Left hindlimb (tissue), 1 donor: ENCODE data around the gene GKAP1.
A peak's percentile ranks its signal among the peaks of the same experiment; 100 is the strongest.
"Not testable (repeated sequence)": the region's sequence is repeated elsewhere in the genome, so short reads cannot be mapped to it uniquely, and the experiment has no call there.

Source experiments
- DNase-seq: peaks from one replicate; pipeline ENCODE4 v3.0.0-alpha.2; 2018

The GKAP1 gene

DNA sequence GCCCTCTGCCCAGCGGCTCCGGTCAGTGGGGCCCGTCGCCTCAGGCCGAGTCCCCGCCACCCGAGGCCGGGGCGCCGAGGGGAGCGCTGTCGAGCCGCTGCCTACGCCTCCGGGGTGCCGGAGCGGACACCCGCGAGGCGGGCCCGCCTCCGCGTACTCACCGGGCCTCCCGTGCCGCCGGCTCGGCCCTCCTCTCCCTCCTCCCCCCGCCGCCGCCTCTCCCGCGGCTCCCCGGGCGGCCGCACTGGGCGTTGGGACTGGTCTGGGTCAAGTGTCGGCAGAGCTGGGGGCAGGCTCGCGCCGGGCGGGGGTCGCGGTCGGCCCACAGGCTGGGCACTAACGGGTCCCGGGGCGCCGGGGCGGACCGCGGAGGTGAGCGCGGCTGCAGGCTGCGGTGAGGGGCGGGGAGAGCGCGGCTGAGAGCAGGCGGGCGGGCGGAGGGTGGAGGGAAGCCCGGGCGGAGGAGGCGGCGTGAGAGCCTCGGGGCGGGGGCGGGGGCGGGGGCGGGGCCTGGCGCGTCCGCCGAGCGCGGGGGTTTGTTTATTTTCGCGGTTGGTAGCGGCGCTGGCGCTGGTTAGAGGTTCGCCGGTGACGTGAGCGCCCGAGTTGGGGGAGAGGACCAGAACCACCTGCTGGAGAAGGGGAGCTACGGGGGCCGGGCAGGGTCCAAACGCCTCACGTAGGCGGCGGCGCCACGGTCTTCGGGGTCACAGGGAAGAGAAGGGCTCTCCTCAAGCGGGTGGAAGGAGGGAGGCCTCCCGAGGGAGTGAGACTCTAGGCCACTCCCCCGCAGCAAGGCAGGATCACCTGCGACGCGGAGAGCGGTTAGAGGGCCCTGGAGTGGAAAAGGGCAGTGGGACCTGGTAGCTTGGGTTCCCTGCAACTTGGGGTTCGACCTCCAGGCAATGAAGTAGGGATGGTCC lies at the start of gene GKAP1:
Gene GKAP1 (minus strand): TSS at position 414 of the 923 bp plus-strand sequence. CDS start 11,252 bp downstream, outside the sequence.
- peak; percentile 84 for DNase-seq

DNA sequence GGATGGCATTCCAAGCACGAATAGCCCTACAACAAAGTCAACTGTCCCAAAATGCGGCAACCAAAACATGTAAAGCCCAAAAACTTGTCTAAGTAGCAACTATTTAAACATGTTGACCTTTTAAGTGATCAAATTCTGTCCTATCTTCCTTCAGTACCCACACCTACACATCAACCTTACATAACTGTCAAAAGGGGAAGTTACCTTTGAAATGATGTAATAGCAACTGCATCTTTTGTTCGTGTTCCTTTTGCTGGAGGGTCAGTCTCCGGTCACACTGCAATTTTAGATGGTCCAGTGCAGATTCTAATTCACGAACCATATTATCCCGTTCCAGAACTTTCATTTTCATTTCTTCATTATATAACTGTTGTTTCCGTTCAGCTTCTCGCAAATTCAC lies 32.3 kb upstream of the GKAP1 start:
- not testable (repeated sequence) for DNase-seq

DNA sequence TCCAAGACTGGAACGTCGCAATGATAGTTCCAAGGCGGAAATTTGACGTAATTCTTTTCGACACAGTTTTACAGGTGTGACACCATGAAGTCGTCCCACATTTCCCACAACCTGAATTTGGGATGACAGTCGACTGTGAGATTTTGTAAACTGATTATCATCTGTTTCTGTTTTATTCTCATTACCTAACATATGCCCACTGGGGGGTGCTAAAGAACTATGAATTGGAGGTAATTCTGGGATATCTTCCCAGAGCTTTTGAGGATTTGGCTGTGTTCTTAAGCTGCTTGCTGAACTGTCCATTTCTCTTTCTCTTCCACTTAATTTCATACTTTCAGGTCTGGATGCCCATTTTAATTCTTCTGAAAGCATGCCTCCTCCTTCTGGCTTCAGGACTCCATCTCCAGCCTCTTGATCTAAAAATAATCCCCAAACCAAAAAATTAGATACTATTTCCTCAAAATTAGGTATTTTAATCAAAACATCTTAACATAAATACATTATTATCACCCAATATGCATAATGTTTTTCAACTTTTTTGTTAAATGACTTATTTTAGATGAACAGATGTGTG lies 19.6 kb upstream of the GKAP1 start:
- DNase-seq, result not testable (repeated sequence)

DNA sequence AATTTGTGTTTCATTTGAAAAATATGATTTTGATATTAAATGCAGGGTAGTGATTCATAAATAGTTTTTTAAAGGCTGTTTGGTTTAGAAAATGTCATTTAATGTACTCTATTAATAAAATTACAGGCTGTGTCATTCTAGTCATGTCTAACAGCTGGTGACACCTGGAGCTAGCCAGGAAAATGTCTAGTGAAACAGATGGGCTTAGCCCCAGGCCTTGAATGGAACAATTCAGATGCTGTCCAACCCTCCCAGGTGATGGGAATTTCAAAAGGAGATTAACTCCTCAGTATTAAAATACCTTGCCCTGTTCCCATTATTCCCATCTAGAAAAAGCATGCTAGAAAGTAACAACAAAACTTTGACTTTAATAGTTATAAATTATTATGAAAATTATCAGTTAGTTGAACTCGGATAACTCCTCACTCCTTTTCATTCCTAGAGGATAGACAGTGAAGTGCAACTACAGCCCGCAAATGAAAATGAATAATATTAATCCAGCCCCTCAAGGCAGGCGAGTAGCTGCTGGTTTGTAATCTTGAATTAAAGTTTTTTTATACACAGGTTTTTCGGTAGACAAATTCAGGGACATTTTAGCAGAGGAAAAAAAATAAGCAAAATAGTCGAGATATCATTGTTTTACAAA lies 13.0 kb upstream of the GKAP1 start:
- DNase-seq, result not testable (repeated sequence)

DNA sequence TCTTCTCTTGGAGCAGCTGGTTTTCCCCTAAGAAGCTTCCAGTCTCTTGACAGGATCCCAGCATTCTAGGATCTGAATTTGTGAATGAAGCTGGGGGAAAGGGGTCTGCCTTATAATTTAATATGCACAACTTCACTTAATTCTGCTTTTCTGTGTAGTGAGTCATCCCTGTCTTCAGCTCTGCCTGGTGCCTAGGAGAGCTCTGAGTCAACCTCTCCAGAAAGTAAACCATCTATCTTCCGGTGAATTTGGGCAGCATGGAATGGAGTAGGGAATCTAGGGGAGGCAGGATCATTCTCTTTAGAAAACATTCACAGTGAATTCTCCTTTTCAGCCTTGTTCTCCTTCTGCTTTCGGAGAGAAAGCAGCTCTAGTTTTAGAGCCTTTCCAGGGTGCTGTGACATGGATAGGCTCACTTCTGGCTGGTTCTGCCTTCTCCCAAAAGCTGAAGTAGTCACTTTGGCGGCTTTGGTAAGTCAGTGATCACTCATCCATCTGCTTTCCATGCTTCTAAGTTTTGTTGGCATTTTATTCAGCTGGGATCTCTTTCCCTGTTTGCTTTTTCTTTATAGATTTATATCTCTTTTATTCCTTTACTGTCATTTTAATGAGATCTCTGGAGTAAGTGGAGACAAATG lies 7.5 kb upstream of the GKAP1 start:
- DNase-seq, result not testable (repeated sequence)

DNA sequence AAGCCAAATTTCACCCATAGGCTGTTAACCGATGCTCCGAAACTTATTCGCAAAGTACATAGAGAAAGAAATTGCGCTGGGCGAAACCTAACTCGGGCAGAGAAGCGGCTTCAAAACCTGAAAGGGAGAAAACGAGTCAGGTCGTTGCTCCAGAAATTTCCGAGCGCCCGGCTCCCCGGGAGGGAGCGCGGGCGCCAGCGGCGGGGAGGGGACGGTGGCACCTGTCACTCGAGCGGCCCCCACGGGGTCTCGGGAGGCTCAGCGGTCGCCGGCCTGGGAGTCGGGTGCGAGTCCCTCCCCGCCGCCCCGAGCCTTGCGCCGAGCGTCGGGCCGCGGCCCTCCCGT lies 586 bp downstream of the GKAP1 start:
- DNase-seq, result peak; percentile 44

DNA sequence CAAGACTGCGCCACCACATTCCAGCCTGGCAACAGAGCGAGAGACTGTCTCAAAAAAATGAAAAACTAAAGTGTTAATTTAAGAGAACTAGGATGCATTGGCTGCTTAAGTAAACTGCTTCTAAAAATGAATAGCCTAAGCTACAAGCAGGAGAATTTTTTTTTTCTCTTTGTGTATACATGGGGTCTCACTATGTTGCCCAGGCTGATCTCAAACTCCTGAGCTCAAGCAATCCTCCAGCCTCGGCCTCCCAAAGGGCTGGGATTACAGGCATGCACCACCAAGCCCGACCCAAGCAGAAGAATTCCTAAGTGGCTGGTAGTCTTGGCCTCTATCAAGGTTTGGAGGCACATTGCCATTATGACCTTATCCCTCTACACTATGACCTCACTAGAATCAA lies 2.4 kb downstream of the GKAP1 start:
- not testable (repeated sequence) for DNase-seq

DNA sequence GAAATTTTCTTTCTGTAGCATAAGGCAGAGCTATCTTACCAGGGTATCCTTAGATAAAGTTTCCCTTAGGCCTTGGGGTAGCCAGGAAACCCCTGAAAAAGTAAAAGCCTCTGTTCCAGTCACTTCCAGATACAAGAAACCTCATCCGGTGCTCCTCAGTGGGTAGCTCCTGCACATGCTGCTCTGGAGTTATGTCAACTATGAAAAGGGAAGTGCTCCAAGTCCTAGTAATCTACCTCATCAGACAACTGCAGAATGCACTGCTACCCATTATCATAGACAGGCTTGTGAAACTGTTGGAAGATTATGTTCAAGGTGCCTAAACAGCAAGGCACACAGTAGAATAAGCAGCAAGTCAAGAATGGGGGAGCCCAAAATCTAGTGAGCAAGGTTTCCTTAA lies 8.4 kb downstream of the GKAP1 start:
- DNase-seq, result not testable (repeated sequence)

DNA sequence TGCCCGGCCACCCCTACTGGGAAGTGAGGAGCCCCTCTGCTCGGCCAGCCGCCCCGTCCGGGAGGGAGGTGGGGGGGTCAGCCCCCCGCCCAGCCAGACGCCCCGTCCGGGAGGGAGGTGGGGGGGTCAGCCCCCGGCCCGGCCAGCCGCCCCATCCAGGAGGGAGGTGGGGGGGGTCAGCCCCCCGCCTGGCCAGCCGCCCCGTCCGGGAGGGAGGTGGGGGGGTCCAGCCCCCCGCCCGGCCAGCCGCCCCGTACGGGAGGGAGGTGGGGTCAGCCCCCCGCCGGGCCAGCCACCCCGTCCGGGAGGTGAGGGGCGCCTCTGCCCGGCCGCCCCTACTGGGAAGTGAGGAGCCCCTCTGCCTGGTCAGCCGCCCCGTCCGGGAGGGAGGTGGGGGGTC lies 13.1 kb downstream of the GKAP1 start:
- DNase-seq, result not testable (repeated sequence)

DNA sequence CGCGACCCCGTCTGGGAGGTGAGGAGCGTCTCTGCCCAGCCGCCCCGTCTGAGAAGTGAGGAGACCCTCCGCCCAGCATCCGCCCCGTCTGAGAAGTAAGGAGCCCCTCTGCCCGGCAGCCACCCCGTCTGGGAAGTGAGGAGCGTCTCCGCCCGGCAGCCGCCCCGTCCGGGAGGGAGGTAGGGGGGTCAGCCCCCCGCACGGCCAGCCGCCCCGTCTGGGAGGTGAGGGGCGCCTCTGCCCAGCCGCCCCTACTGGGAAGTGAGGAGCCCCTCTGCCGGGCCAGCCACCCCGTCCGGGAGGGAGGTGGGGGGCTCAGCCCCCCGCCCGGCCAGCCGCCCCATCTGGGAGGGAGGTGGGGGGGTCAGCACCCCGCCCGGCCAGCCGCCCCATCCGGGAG lies 13.6 kb downstream of the GKAP1 start:
- not testable (repeated sequence) for DNase-seq

DNA sequence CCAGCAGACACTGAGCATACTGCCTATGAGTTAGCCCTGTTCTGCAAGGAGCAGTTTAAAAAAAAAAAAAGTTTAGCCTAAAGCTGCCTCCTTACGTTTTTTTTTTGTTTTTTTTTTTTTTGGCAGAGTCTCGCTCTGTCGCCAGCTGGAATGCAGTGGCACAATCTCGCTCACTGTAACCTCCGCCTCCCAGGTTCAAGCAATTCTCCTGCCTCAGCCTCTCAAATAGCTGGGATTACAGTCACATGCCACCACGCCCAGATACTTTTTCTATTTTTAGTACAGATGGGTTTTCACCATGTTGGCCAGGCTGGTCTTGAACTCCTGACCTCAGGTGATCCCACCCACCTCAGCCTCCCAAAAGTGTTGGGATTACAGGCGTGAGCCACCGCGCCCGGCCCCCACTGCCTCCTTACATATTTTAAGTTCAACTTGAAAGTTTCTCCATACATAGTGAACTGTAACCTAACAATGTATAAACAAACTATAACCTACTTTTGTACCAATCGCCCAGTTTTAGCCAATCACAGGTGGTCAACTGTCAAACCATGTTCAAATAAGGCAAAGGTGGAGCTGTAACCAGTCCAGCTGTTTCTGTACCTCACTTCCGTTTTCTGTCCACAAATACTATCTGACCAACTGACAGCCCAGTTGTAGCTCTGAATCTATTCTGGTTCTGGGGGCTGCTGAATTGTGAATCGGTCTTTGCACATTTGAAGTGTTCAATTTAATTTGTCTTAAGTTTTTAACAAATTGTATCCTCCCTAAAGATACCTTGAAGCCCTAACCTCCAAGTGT lies 17.1 kb downstream of the GKAP1 start:
- DNase-seq, result no peak

DNA sequence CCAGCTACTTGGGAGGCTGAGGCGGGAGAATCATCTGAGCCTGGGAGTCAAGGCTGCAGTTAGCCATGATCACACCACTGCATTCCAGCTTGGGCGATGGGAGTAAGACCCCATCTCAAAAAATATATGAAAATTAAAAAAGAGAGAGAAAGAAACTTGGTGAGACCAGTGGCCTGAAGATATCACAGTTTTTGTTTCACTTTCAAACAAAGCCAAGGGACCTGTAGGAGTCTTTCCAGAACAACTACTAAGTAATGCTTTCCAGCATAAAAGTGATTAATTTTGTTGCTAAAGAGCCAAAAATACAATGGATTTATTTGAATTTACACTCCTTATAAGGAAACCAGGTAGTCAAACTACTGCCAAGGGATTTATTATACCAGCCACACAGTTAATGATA lies 23.5 kb downstream of the GKAP1 start:
- no peak for DNase-seq

DNA sequence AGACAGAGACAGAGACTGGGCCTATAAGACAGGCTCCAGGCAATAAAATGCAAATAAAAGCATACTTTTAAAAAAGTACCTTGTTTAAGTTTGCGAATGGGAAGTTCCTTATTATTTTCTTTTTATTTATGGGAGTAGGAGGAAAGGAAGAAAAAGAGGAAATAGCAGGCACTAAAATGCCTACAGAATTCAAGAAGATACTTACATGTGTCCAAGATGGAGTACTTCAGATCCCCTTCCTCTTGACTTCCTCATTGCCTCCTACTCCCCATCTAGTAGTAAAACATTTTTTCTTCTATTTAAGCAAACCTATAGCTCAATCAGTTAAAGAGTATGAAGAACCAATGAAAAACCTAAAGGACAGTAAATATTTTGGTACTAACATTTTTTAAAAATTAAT lies 24.8 kb downstream of the GKAP1 start:
- DNase-seq, result no peak

DNA sequence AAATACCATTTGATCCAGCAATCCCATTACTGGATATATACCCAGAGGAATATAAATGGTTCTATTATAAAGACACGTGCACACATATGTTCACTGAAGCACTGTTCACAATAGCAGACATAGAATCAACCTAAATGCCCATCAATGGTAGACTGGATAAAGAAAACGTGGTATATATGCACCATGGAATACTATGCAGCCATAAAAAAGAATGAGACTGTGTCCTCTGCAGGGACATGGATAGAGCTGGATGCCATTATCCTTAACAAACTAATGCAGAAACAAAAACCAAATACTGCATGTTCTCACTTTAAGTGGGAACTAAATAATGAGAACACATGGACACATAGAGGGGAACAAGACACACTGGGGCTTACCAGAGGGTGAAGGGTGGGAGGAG lies 39.4 kb downstream of the GKAP1 start:
- no peak for DNase-seq

DNA sequence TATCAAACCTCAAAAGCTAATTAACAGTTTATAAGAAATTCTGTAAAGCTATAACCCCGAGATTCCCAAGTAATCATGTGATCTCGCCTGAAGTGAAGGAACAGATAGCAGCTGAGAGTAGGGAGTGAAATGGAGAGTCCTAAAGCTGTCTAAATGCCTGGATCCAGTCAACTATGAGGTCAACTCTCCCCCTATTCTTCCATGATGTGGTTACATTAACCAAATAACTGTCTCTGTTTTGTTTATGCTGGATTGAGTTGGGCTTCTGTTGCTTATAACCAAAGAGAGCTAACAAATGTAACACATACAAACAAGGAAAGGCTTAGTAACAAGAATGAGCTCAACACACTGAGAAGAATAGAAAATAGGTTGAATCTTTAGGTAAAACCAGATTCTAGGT lies 41.6 kb downstream of the GKAP1 start:
- DNase-seq, result no peak

DNA sequence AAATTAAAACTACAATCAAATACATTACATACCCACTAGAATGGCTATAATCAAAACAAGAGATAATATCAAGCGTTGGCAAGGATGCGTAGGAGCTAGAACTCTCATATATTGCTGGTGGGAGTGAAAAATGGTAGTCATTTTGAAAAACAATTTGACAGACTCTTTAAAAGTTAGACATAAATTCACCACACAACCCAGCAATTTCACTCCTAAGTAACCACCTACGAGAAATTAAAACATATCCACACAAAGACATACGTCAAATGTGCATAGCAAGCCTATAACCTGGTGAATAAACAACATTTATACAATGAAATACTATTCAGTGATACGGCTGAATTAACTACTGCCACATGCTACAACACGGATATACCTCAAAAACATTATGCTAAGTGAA lies 44.7 kb downstream of the GKAP1 start:
- no peak for DNase-seq

DNA sequence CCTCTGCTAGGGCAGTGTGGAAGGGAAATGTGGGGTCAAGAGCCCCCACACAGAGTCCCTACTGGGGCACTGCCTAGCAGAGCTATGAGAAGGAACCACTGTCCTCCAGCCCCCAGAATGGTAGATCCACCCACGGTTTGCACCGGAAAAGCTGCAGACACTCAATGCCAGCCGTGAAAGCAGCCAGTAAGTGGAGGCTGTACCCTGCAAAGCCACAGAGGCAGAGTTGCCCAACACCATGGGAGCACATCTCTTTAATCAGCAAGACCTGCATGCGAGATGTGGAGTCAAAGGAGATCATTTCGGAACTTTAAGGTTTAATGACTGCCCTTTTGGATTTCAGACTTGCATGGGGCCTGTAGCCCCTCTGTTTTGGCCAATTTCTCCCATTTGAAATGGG lies 52.2 kb downstream of the GKAP1 start:
- DNase-seq, result no peak

DNA sequence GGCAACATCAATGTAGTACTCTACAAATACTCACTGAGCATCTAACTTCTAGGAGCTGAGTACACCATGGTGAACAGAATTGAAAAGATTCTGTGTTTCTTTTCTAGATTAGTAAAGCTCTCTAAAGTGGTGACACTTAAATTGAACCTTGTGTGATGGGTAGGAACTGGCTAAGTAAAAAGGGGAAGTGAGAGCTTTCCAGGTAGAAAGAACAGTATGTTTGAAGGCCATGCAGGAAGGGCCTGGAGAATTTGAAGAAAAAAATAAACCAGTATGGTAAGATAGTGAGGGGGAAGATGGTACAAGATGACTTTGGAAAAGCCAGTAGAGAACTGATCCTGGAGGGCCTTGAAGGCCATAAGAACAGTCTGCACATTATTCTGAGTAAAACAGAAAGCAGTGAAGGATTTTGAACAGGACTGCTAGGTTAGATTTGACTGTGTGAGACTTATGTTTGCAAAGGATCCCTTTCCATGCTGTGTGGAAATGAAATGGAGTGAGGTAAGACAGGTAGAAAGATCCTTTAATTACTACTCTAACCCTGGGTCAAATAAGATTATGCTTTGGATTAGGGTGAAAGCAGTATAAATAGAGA lies 63.1 kb downstream of the GKAP1 start:
- DNase-seq, result no peak

DNA sequence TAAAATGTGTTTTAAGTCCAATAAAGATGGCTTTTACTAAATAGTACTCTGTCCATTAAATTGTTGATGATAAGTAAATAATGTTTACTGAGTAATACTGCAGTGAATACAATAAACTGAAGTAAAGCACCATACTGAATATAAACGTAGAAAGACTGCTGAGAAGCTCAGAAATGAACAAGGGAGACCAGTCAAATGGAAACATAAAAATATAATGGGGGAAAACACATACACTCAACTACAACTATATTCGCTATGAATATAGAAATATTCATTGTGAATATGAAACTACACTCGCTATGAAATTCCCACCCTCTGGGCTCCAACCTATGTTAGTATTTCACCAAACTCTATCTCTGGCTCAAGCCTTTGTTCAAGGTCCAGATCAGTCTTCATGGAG lies 67.9 kb downstream of the GKAP1 start:
- no peak for DNase-seq

DNA sequence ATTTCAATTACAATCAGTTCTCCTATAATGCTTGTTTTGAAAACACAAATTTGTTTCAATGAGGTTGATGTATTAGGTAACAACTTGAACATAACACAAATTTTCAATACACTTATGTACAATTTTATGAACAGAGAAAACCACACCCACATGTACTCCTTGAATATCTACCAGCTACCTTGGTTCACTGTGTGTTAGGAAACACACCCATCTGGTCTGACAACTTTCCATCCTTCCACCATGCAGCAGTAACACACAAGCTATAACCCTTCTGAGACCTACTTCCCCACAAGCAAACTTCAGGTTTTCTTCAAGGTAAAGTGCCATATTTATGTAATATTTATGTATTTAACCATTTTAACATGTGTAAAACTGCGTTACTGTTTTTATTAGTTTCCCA lies 73.4 kb downstream of the GKAP1 start:
- no peak for DNase-seq

DNA sequence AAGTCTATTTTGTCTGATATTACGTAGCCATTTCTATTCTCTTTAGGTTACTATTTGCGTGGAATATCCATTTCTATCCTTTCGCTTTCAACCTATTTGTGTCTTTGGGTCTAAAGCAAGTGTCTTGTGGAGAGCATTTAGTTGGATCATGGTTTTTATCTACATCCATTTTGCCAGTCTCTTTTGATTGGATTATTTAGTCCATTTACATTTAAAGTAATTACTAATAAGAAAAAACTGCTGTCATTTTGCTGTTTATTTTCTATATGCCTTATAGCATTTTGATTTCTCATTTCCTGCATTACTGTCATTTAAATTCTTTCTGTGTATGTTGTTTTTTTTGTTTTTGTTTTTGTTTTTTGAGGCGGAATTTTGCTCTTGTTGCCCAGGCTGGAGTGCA lies 83.8 kb downstream of the GKAP1 start:
- no peak for DNase-seq
